Measurements from ENCODE around the gene NEUROD2.

DNA sequence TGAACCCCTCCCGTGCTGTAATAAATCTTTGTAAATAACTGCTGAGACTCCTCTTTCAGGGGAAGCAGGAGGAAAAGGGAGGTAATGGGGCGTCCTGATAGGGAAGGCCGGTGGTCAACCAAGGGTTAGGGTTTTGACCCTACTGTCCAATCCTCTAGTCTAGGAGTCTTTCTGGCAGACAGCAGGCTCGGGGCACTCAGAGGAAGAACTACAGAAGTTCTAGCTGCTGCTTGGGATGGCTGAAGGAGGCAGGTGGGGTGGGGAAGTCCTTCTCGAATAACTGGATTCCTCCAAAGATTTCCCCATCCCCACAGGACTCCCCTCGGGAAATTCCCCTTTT, 28.8 kb upstream of the NEUROD2 start:
- TF ChIP-seq SIN3A (IDR thresholded peaks at IDR 0.05; ENCODE audit: borderline replicate concordance, insufficient read depth, low read length): no peak
- TF ChIP-seq POLR2AphosphoS5 (IDR thresholded peaks at IDR 0.05; ENCODE audit: low read depth, low read length): no peak
- TF ChIP-seq, protein P1, sequence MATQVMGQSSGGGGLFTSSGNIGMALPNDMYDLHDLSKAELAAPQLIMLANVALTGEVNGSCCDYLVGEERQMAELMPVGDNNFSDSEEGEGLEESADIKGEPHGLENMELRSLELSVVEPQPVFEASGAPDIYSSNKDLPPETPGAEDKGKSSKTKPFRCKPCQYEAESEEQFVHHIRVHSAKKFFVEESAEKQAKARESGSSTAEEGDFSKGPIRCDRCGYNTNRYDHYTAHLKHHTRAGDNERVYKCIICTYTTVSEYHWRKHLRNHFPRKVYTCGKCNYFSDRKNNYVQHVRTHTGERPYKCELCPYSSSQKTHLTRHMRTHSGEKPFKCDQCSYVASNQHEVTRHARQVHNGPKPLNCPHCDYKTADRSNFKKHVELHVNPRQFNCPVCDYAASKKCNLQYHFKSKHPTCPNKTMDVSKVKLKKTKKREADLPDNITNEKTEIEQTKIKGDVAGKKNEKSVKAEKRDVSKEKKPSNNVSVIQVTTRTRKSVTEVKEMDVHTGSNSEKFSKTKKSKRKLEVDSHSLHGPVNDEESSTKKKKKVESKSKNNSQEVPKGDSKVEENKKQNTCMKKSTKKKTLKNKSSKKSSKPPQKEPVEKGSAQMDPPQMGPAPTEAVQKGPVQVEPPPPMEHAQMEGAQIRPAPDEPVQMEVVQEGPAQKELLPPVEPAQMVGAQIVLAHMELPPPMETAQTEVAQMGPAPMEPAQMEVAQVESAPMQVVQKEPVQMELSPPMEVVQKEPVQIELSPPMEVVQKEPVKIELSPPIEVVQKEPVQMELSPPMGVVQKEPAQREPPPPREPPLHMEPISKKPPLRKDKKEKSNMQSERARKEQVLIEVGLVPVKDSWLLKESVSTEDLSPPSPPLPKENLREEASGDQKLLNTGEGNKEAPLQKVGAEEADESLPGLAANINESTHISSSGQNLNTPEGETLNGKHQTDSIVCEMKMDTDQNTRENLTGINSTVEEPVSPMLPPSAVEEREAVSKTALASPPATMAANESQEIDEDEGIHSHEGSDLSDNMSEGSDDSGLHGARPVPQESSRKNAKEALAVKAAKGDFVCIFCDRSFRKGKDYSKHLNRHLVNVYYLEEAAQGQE (IDR thresholded peaks at IDR 0.05; ENCODE audit: insufficient read depth in 1 of 2, low read depth in 2 of 2, low read length in 2 of 2): no peak
- no peak for TF ChIP-seq FOXP2 (optimal IDR thresholded peaks at IDR 0.05; ENCODE audit: borderline replicate concordance, extremely low read depth, extremely low read length, insufficient read depth)
- no peak for TF ChIP-seq TAF1 (IDR thresholded peaks at IDR 0.05; ENCODE audit: borderline replicate concordance, insufficient read depth, low read length)

All from PFSK-1 (cell line).